WI38 (cell line): ENCODE measurements around the gene CAP1.

ENCODE experiments used
- H3K4me3 ChIP-seq: 2 replicates; pipeline ENCODE4 v1.5.1; 2011; ENCODE audit warnings: low read depth, mild to moderate bottlenecking, control low read depth, low read length
- TF ChIP-seq, protein P1 (sequence below): IDR thresholded peaks from 2 replicates; pipeline ENCODE4 v1.5.1; 2012; ENCODE audit warnings: low read depth, mild to moderate bottlenecking, control low read depth, low read length

CAP1 gene

DNA sequence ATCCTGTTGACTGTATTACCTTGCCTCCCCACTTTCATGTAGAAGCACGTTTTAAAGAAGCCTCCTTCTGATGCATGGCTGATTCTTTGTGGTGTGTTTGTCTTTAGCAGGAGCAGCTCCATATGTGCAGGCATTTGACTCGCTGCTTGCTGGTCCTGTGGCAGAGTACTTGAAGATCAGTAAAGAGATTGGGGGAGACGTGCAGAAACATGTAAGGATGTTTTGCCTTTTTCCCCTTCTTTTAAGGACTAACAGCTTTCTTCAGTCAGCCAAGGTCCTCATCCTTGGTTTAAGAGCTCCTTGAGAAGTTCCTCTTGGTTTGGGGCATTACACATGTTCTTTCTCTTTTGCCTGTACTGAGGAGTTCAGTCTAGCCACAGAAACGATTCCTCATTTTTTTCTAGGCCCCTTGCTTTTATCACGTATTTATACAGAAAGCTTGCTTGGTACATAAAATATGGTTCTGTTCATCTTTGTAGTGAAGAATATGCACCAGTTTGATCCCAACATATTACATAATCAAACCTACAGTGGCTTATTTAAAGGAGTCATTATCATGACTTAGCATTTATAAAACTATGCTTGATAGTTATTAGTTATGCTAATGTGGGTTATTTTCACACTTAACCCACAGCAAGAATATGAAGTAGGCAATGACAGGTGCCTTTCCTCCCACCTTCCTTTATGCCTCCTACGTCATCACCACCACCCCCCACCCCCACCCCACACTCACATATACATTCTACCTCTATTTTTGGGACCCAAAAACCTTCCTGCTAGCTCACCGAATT lies 19.6 kb downstream of the CAP1 start:
- TF ChIP-seq, protein P1, sequence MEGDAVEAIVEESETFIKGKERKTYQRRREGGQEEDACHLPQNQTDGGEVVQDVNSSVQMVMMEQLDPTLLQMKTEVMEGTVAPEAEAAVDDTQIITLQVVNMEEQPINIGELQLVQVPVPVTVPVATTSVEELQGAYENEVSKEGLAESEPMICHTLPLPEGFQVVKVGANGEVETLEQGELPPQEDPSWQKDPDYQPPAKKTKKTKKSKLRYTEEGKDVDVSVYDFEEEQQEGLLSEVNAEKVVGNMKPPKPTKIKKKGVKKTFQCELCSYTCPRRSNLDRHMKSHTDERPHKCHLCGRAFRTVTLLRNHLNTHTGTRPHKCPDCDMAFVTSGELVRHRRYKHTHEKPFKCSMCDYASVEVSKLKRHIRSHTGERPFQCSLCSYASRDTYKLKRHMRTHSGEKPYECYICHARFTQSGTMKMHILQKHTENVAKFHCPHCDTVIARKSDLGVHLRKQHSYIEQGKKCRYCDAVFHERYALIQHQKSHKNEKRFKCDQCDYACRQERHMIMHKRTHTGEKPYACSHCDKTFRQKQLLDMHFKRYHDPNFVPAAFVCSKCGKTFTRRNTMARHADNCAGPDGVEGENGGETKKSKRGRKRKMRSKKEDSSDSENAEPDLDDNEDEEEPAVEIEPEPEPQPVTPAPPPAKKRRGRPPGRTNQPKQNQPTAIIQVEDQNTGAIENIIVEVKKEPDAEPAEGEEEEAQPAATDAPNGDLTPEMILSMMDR, result no peak
- no peak overlapping the region for H3K4me3 ChIP-seq

DNA sequence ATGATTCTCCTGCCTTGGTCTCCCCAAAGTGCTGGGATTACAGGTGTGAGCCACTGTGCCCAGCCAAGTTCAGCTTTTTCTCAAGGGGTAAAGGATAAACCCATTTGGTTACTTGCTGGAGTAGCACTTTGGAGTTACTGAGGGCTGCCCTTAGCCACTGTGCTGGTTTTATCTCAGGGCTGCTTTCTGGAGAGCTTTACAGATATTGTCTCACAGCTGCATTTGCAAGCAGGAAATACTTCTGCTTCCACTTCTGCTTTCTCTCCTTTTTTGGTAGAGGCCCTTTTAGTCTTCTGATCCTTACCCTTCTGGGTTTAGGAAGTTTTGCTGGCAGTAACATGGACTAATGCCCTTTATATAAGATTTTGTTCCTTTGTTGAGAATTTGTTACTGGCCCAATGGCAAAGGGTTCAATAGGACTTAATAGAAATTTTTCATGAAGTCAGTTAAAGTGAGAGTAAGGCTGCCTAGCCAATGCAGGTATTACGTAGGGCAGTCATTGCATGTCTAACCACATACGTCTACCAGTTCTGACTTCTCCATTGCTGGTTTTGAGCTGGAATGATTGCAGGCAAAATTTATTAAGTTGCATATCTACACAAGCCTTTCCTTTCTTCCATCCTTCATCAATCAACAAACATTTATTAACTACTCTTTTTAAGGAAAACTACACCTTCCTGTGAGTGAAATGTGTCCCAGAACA lies 24.4 kb downstream of the CAP1 start:
- TF ChIP-seq, protein P1, result no peak
- no peak overlapping the region for H3K4me3 ChIP-seq

DNA sequence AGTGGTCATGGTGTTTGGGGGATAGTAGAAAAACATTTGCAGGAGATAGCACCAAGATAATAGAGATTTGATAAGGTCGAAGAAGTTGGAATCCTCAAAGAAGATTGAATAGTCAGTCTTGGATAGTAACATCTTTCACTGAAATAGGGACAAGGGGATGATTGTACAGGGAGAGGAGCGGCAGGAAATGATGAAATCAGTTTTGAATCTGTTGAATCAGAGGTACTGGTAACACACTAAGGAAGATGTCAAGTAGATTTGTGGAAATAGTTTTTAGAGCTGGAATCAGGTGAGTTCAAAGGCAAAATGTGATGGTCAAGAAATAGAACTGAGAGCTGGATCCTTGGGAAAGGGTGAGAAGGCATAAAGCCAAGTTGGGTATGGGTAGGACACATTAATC lies 26.5 kb downstream of the CAP1 start:
- H3K4me3 ChIP-seq, result no peak overlapping the region
- TF ChIP-seq, protein P1, result no peak

DNA sequence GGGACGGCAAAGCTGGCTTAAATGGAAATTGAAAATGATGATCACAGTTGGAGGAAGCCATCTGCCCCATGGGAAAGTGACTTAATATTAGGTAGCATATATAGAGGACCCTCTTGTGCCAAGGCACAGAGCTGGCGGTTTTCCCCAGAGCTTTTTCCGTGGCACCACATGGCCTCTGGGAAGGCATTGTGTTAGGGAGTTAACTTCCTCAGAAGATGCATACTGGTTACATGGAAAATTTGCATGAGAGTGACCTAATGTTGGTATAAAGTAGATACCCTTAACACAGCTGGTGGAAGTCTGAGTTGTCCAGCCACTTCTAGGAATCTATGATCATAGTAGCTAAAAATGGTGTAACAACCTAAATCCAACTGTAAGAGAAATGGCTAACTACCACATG lies 27.3 kb downstream of the CAP1 start:
- TF ChIP-seq, protein P1, result no peak
- no peak overlapping the region for H3K4me3 ChIP-seq

DNA sequence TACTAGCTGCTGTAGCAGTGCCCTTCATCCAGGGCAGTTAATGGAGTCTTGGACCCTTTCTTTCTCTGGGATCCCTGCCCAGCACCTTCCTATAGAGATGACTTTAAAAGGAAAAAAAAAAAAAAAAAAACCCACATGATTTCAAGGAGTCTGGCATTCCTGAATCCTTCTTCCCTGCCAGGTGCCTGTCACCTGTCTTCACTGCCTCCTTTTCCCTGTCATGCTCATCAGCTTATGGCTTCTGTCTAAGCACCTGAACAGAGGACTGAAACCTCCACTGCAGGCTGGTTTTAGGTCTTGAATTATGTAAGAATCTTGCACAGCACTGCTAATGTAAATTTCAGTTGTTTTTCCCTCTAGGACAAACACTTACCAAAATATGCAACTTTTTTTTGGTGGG lies 31.6 kb downstream of the CAP1 start:
- H3K4me3 ChIP-seq, result no peak overlapping the region
- TF ChIP-seq, protein P1, result no peak

DNA sequence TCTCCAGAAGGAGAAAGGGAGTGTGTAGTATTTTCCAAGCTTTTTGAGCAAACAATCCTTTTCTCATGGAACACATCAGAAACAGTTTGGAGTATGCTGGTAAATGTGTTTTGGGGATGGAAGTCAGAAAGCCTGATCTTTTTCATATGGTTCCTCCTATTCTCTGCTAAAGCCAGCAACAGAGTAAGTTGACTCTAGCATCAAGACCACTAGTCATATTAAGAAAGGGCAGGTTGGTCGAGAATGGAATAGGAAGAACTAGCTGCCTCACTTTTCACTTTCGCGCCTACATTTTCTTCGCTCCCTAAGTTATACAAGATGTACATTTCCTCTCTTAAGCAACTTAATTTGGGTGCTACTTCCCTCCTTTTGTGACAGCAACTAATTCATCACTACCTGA lies 32.5 kb downstream of the CAP1 start:
- TF ChIP-seq, protein P1, result no peak
- H3K4me3 ChIP-seq, result no peak overlapping the region

DNA sequence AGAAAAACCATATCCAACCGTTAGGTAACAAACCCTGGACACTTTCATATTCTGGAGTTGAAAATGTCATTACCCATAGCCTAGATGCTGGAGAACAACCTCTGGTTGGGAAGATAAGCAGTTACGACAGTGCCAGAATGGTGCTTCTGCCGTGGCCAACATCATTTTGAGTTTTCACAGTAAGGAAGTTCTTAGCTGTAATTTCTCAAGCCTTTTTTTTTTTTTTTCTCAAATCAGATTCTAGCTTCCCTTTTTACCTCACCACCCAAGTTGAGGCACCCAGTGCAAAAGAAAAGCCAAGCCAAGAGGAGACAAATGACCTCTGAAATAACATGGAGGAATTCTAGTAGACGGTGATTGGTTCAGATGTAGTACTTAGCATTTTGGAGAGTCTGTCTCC lies 34.7 kb downstream of the CAP1 start:
- TF ChIP-seq, protein P1, result no peak
- H3K4me3 ChIP-seq, result no peak overlapping the region
